Nephron progenitor cell (in vitro differentiated cells): ENCODE measurements around the gene DOK3.

Experiments
- DNase-seq: peaks from one replicate; pipeline ENCODE4 v3.0.0; 2021
- H3K27ac Mint-ChIP-seq: 2 replicates; pipeline ENCODE4 v1.8.0; 2021; ENCODE audit warnings: mild to moderate bottlenecking, moderate library complexity, mixed read lengths
- H3K27me3 Mint-ChIP-seq: 2 replicates; pipeline ENCODE4 v1.8.0; 2021; ENCODE audit warnings: mild to moderate bottlenecking, low read depth, mixed read lengths; ENCODE audit not compliant: poor library complexity
- H3K36me3 Mint-ChIP-seq: 2 replicates; pipeline ENCODE4 v1.8.0; 2021; ENCODE audit warnings: low read depth, mixed read lengths
- H3K4me1 Mint-ChIP-seq: 2 replicates; pipeline ENCODE4 v1.8.0; 2021; ENCODE audit warnings: mixed read lengths
- H3K4me3 Mint-ChIP-seq: 2 replicates; pipeline ENCODE4 v1.8.0; 2021; ENCODE audit warnings: mild to moderate bottlenecking, moderate library complexity, mixed read lengths
- H3K9me3 Mint-ChIP-seq: 2 replicates; pipeline ENCODE4 v1.8.0; 2021; ENCODE audit warnings: mild to moderate bottlenecking, moderate library complexity, mixed read lengths
- TF ChIP-seq, protein P1 (sequence below): fragments of 200-600 bp; sonication (generic); IDR thresholded peaks from 2 replicates; pipeline ENCODE4 v1.5.0; 2021; ENCODE audit warnings: antibody characterized with exemption

The DOK3 gene

DNA sequence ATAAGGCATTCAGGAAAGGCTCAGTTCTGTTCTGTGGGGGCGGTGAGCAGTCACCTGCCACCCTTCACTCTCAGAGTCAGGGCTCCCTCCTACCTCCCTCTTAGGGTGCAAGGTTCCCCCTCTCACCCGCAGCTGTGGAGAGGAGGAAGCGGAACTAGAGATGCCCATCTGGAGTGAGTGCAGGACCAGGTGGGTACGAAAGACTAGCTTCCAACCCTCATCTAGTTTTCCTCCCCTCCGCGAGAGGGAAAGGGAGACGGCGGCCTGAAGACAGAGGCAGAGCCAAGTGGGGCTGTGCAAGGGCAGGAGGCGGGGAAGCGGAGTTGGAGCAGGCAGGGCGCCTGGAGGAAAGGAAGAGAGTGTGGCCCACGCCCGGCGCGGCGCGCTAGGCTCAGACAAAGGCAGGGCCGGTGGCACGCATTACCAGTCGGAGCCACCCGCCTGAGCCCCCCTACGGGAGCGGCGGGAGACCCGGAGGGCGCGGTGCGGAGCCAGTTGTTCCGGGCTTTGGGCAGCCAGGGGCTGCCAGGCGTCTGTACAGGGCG is 55.7 kb downstream of the DOK3 start:
- Mint-ChIP-seq H3K36me3 (peaks cover 17% of the 10 kb centered on the region), H3K4me3 (peak overlapping the region; percentile 87), H3K4me1 (peaks cover 37% of the 10 kb centered on the region), H3K9me3 (no peaks in the 10 kb centered on the region), H3K27me3 (peaks cover 13% of the 10 kb centered on the region), H3K27ac (no peak overlapping the region)
- peak; percentile 57 for DNase-seq
- TF ChIP-seq, protein P1, sequence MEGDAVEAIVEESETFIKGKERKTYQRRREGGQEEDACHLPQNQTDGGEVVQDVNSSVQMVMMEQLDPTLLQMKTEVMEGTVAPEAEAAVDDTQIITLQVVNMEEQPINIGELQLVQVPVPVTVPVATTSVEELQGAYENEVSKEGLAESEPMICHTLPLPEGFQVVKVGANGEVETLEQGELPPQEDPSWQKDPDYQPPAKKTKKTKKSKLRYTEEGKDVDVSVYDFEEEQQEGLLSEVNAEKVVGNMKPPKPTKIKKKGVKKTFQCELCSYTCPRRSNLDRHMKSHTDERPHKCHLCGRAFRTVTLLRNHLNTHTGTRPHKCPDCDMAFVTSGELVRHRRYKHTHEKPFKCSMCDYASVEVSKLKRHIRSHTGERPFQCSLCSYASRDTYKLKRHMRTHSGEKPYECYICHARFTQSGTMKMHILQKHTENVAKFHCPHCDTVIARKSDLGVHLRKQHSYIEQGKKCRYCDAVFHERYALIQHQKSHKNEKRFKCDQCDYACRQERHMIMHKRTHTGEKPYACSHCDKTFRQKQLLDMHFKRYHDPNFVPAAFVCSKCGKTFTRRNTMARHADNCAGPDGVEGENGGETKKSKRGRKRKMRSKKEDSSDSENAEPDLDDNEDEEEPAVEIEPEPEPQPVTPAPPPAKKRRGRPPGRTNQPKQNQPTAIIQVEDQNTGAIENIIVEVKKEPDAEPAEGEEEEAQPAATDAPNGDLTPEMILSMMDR = no peak

DNA sequence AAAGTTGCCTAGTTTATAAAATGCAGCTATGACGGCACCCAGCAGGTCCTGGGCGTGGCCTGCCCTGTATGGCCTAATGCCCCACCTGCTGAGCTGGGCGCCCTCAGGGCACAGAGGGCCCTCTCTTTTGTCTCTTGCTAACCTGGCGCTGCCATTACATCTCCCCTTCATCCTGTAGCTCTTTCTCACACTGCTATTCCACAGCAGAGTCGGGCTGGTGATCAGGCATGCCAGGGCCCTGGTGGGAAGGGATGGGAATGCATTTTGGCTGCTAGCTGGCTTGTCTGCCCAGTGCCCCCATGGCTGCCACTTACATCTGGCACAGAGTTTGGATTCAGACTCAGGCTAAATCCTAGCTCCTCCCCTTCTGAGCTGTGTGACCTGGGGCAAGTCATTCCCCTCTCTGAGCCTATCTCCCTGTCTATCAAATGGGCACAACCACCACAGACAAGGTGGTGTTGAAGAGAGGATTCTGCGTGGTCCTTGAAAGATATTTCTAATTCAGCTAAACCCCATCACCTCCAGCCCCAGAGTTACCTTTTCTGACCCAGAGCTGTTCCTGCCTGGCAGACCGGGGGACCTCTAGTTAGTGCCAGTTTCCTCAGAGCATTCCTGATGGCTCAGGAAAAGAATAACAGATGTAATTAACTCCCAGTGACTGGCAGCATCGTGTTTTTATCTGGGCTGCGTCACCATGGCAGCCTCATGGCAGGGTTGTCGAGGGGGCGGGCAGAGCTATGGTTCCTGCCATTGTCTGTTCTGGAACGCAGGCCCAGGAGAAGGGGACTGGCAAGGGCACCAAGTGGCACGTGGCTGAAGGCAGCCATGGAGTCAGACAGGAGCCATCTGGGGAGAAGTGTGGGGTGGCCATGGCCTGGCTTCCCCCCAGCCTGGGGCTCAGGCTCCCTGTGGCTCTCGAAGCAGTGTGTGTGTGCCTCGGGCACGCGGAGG is 56.7 kb downstream of the DOK3 start:
- H3K27me3 Mint-ChIP-seq = peaks cover 13% of the 10 kb centered on the region
- DNase-seq = no peak
- peaks cover 17% of the 10 kb centered on the region for H3K36me3 Mint-ChIP-seq
- H3K4me3 Mint-ChIP-seq = peak overlapping the region; percentile 87
- TF ChIP-seq, protein P1 = no peak
- peaks cover 47% of the 10 kb centered on the region for H3K4me1 Mint-ChIP-seq
- no peaks in the 10 kb centered on the region for H3K9me3 Mint-ChIP-seq
- no peak overlapping the region for H3K27ac Mint-ChIP-seq
